GM13976 (cell line): ENCODE results near the gene NENF.

Source experiments
- DNase-seq: peaks from one replicate; pipeline ENCODE4 v3.0.0; 2012; ENCODE audit warnings: low spot score
- CTCF ChIP-seq: IDR thresholded peaks from 2 replicates; pipeline ENCODE4 v1.5.1; 2012; ENCODE audit warnings: borderline replicate concordance, mild to moderate bottlenecking; ENCODE audit not compliant: insufficient read depth; ENCODE audit errors: extremely low read depth, missing control alignments, control extremely low read depth
- in situ Hi-C: fragments of 300-500 bp; cut with MboI; formaldehyde crosslinking; loops from one replicate; pipeline ENCODE4 v1.12.0; 2022; ENCODE audit warnings: low sequenced_read_pairs, mixed read lengths, inconsistent platforms; ENCODE audit not compliant: unreplicated experiment

Gene NENF

DNA sequence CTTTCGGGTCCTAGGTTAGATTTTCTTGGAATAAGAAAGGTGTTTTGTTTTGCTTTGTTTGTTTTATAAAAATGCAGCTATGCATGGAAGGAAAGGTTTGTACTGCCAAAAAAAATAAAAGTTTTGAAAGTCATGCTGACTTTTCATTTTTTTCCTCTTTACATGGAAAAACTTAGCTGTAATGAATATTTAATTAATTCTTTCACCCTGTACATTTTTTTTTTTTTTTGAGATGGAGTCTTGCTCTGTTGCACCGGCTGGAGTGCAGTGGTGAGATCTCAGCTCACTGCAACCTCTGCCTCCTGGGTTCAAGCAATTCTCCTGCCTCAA lies 48.7 kb downstream of the NENF start:
- TF ChIP-seq CTCF: no peak
- no peak for DNase-seq
- in situ Hi-C loops: loop anchor here (10.0 kb wide), 1 partner anchor 293 kb away; no protein-coding TSS in a partner anchor

GRCh38 chr1:212482006-212482636 lies 49.4 kb downstream of the NENF start:
- in situ Hi-C loops: loop anchor here (10.0 kb wide), 1 partner anchor 293 kb away; no protein-coding TSS in a partner anchor
- DNase-seq: no peak
- TF ChIP-seq CTCF: no peak

GRCh38 chr1:212482637-212483441 lies 50.1 kb downstream of the NENF start:
- DNase-seq: no peak
- in situ Hi-C loops: loop anchor here (10.0 kb wide), 1 partner anchor 292 kb away; no protein-coding TSS in a partner anchor
- no peak for TF ChIP-seq CTCF

GRCh38 chr1:212484701-212485570 lies 52.2 kb downstream of the NENF start:
- in situ Hi-C loops: loop anchor here (10.0 kb wide), 1 partner anchor 290 kb away; no protein-coding TSS in a partner anchor
- TF ChIP-seq CTCF: no peak
- DNase-seq: no peak

- no peak for DNase-seq
- no peak for TF ChIP-seq CTCF
- in situ Hi-C loops: loop anchor here (10.0 kb wide), 1 partner anchor 289 kb away; no protein-coding TSS in a partner anchor
These were observed 52.8 kb downstream of the NENF start for GRCh38 chr1:212485571-212485912.

GRCh38 chr1:212485913-212486618 lies 53.3 kb downstream of the NENF start:
- in situ Hi-C loops: loop anchor here (10.0 kb wide), 1 partner anchor 289 kb away; no protein-coding TSS in a partner anchor

More at GRCh38 chr1:212485913-212486618, 53.3 kb downstream of the NENF start:
- DNase-seq: no peak
- no peak for TF ChIP-seq CTCF
